DND-41 (cell line): ENCODE data around the gene C10orf90.

Source experiments
- CTCF ChIP-seq: IDR thresholded peaks from 2 replicates; pipeline ENCODE4 v1.5.1; 2012; ENCODE audit warnings: borderline replicate concordance, low read length, moderate library complexity, mild to moderate bottlenecking; ENCODE audit not compliant: poor library complexity, severe bottlenecking; ENCODE audit errors: extremely low read depth
- EZH2 ChIP-seq: IDR thresholded peaks from 3 replicates; pipeline ENCODE4 v1.6.1; 2012; ENCODE audit warnings: borderline replicate concordance, low read depth, mild to moderate bottlenecking, moderate library complexity, low read length, inconsistent platforms; ENCODE audit not compliant: severe bottlenecking

- TF ChIP-seq CTCF, result no peak
- no peak for TF ChIP-seq EZH2
These were observed 100.8 kb downstream of the C10orf90 start for GRCh38 chr10:126569513-126570244.
